ENCODE results near the gene RGS16. TPM values are rescaled to one million over a fixed set of nuclear protein-coding genes. Genes with fewer than 3 reads are reported as not detected.

RGS16 gene
- total RNA-seq, 1 donor = 2.3 TPM

DNA sequence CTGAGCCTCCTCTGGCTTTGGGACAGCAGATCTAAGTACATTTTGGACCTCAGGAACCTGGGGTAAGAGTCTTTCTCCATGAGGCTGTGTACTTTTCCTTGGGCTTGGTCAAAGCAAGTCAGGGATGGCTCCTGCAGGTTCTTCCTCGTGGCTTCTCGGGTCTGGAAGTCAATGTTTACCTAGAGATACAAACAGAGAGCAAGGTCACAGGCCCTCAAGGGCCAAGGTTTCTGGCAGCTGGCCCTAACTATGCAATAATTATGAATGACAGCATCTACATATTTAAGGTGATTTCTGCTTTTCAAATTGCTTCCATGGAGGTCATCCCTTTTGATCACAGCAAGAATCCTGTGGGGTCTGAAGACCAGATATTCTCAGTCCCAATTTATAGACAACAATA lies 42.5 kb upstream of the RGS16 start:
- DNase-seq (ENCODE audit: low read depth) = no peak
- TF ChIP-seq, protein P1, sequence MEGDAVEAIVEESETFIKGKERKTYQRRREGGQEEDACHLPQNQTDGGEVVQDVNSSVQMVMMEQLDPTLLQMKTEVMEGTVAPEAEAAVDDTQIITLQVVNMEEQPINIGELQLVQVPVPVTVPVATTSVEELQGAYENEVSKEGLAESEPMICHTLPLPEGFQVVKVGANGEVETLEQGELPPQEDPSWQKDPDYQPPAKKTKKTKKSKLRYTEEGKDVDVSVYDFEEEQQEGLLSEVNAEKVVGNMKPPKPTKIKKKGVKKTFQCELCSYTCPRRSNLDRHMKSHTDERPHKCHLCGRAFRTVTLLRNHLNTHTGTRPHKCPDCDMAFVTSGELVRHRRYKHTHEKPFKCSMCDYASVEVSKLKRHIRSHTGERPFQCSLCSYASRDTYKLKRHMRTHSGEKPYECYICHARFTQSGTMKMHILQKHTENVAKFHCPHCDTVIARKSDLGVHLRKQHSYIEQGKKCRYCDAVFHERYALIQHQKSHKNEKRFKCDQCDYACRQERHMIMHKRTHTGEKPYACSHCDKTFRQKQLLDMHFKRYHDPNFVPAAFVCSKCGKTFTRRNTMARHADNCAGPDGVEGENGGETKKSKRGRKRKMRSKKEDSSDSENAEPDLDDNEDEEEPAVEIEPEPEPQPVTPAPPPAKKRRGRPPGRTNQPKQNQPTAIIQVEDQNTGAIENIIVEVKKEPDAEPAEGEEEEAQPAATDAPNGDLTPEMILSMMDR (IDR thresholded peaks at IDR 0.05; ENCODE audit: insufficient read depth, low read length) = no peak
- H3K4me3 ChIP-seq (ENCODE audit: low read depth, low read length) = no peak overlapping the region

GRCh38 chr1:182644886-182645285 lies 40.7 kb upstream of the RGS16 start:
- no peak overlapping the region for H3K4me3 ChIP-seq (ENCODE audit: low read depth, low read length)
- DNase-seq (ENCODE audit: low read depth) = no peak
- TF ChIP-seq, protein P1 (IDR thresholded peaks at IDR 0.05; ENCODE audit: insufficient read depth, low read length) = no peak

DNA sequence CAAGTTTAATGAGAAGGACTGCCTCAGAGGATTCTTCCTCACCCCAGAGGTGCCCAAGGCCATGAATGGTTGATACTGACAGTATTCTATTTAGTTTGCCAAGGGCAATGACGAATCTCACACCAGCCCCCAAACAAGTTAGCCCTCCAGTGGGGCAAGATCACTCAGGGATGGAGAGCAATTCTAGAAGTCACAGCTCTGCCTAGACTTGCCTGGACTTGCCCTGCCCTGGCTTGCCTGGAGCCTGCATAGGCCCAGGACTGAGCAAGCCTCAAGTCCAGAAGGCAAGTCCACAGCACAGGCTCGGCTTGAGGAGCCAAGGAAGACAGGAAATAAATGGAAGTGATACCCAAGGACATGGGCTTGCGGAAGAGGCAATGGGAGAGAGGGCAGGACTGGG lies 39.5 kb upstream of the RGS16 start:
- TF ChIP-seq, protein P1 (IDR thresholded peaks at IDR 0.05; ENCODE audit: insufficient read depth, low read length) = no peak
- no peak for DNase-seq (ENCODE audit: low read depth)
- no peak overlapping the region for H3K4me3 ChIP-seq (ENCODE audit: low read depth, low read length)

GRCh38 chr1:182642461-182642860 lies 38.3 kb upstream of the RGS16 start:
- H3K4me3 ChIP-seq (ENCODE audit: low read depth, low read length) = no peak overlapping the region
- TF ChIP-seq, protein P1 (IDR thresholded peaks at IDR 0.05; ENCODE audit: insufficient read depth, low read length) = no peak
- DNase-seq (ENCODE audit: low read depth) = no peak

- TF ChIP-seq, protein P1 (IDR thresholded peaks at IDR 0.05; ENCODE audit: insufficient read depth, low read length) = no peak
- no peak overlapping the region for H3K4me3 ChIP-seq (ENCODE audit: low read depth, low read length)
- DNase-seq (ENCODE audit: low read depth) = no peak
These were observed 37.4 kb upstream of the RGS16 start for GRCh38 chr1:182641561-182641960.

GRCh38 chr1:182639330-182639729 lies 35.1 kb upstream of the RGS16 start:
- TF ChIP-seq, protein P1 (IDR thresholded peaks at IDR 0.05; ENCODE audit: insufficient read depth, low read length) = no peak
- no peak overlapping the region for H3K4me3 ChIP-seq (ENCODE audit: low read depth, low read length)
- no peak for DNase-seq (ENCODE audit: low read depth)

- TF ChIP-seq, protein P1 (IDR thresholded peaks at IDR 0.05; ENCODE audit: insufficient read depth, low read length) = no peak
- no peak for DNase-seq (ENCODE audit: low read depth)
- H3K4me3 ChIP-seq (ENCODE audit: low read depth, low read length) = no peak overlapping the region
These were observed 33.6 kb upstream of the RGS16 start for GRCh38 chr1:182637769-182638168.
